HepG2 (cell line): ENCODE results near the gene RPS25. TPM values are rescaled to one million over a fixed set of nuclear protein-coding genes. Genes with fewer than 3 reads are reported as not detected.

Experiments used
- ATAC-seq: fragments of 200-7000 bp; cut with Tn5 transposase; 3 replicates; pipeline ENCODE4 v1.9.1; 2020; ENCODE audit warnings: mild to moderate bottlenecking, moderate library complexity
- BruUV-seq: library from RNA; stranded (reverse); fragments of 400-500 nt; replicated peaks from 2 replicates; lab custom pipeline; 2021; lab: Mats Ljungman, UMichigan
- CTCF ChIA-PET: fragments of 300-600 bp; formaldehyde crosslinking; extraction: SDS; loops from one replicate; lab custom pipeline; 2021; ENCODE audit warnings: low total read pairs, inconsistent platforms, low intra/inter-chr PET ratio; lab: Yijun Ruan, JAX
- POLR2A ChIA-PET: fragments of 350-600 bp; sonication (Branson Sonifier 250); formaldehyde crosslinking; loops from one replicate; lab custom pipeline; 2020; ENCODE audit warnings: antibody characterized with exemption, inconsistent platforms; lab: Yijun Ruan, JAX
- DNase-seq: peaks from one replicate; pipeline ENCODE4 v3.0.0-alpha.2; 2015; ENCODE audit warnings: low spot score
- FAIRE-seq: peaks from 3 replicates; lab custom pipeline; 2011; peaks lifted over from hg19 to GRCh38; lab: Jason Lieb, UNC
- H2AFZ ChIP-seq: one replicate; pipeline ENCODE4 v1.6.1; 2011; ENCODE audit warnings: low read length, inconsistent platforms
- H3K27ac ChIP-seq: fragments of 300-600 bp; 3 replicates; pipeline ENCODE4 v1.8.0; 2011; ENCODE audit warnings: mixed run types, mild to moderate bottlenecking, mixed read lengths, low read length, inconsistent platforms; ENCODE audit not compliant: insufficient read depth; ENCODE audit errors: extremely low read length
- H3K27me3 ChIP-seq, 2 experiments: fragments of 200-600 bp in 1 of 2; 2 replicates in 1 of 2; 3 replicates in 1 of 2; pipeline versions ENCODE4 v1.6.0 to v1.8.0; 2011; ENCODE audit warnings: low read length in 2 of 2, mild to moderate bottlenecking in 2 of 2, moderate library complexity in 2 of 2, inconsistent platforms in 1 of 2; ENCODE audit not compliant: insufficient read depth in 2 of 2, control insufficient read depth in 1 of 2
- H3K36me3 ChIP-seq, 2 experiments: fragments of 200-600 bp in 1 of 2; replicated peaks in 1 of 2; 2 replicates in 1 of 2; 3 replicates in 1 of 2; pipeline versions ENCODE4 v1.5.1 to v1.8.0; 2011; ENCODE audit warnings: low read length in 2 of 2, inconsistent platforms in 1 of 2; ENCODE audit not compliant: insufficient read depth in 2 of 2, control insufficient read depth in 1 of 2
- H3K4me1 ChIP-seq: 2 replicates; pipeline ENCODE4 v1.5.1; 2012; ENCODE audit warnings: low read length, inconsistent platforms; ENCODE audit not compliant: insufficient read depth
- H3K4me2 ChIP-seq: 2 replicates; pipeline ENCODE4 v1.6.0; 2011; ENCODE audit warnings: low read depth, low read length, inconsistent platforms
- H3K4me3 ChIP-seq, 3 experiments: fragments of 200-600 bp in 1 of 3; sonication (generic), shearing (Covaris generic) in 1 of 3; replicated peaks in 1 of 3; 2 replicates each; pipeline ENCODE4 v1.5.1; 2011 to 2016; ENCODE audit warnings: low read length in 3 of 3, inconsistent platforms in 2 of 3, low read depth in 2 of 3, mild to moderate bottlenecking in 2 of 3, control low read depth in 1 of 3, mixed read lengths in 1 of 3; ENCODE audit not compliant: insufficient read depth in 1 of 3
- H3K79me2 ChIP-seq: one replicate; pipeline ENCODE4 v1.6.1; 2011; ENCODE audit warnings: low read length, inconsistent platforms; ENCODE audit not compliant: insufficient read depth
- H3K9ac ChIP-seq: 2 replicates; pipeline ENCODE4 v1.6.0; 2011; ENCODE audit warnings: mild to moderate bottlenecking, low read depth, low read length, inconsistent platforms; ENCODE audit not compliant: insufficient read depth
- H3K9me3 ChIP-seq: 2 replicates; pipeline ENCODE4 v1.5.1; 2012; ENCODE audit warnings: mild to moderate bottlenecking, low read length
- H4K20me1 ChIP-seq: 2 replicates; pipeline ENCODE4 v1.6.0; 2011; ENCODE audit warnings: inconsistent platforms, mild to moderate bottlenecking, low read length, moderate library complexity; ENCODE audit not compliant: insufficient read depth
- CCAR2 ChIP-seq: fragments of 200-400 bp; formaldehyde crosslinking; optimal IDR thresholded peaks from 2 replicates; pipeline ENCODE3; 2018; ENCODE audit warnings: low read depth, mild to moderate bottlenecking, low read length, moderate library complexity
- DNMT3B ChIP-seq: conservative IDR thresholded peaks from 2 replicates; pipeline ENCODE4 v1.6.1; 2016; ENCODE audit warnings: missing biosample characterization, control low read depth
- FOXO4 ChIP-seq: sonication (generic); formaldehyde crosslinking; conservative IDR thresholded peaks from 2 replicates; pipeline ENCODE4 v1.8.1; 2023; ENCODE audit warnings: missing genetic modification reagents
- HIC2 ChIP-seq: sonication (generic); formaldehyde crosslinking; IDR thresholded peaks from 2 replicates; pipeline ENCODE4 v1.9.0; 2022; ENCODE audit warnings: low read depth, missing genetic modification reagents
- HNF4G ChIP-seq, 2 experiments: sonication (generic) in 1 of 2; formaldehyde crosslinking in 1 of 2; IDR thresholded peaks; 2 replicates each; pipeline versions ENCODE4 v1.4.0 to v1.6.1; 2011 to 2020; ENCODE audit warnings: borderline replicate concordance in 2 of 2, low read depth in 2 of 2, mild to moderate bottlenecking in 2 of 2, low read length in 1 of 2, missing genetic modification reagents in 1 of 2, moderate library complexity in 1 of 2
- HNRNPK ChIP-seq: fragments of 200-400 bp; formaldehyde crosslinking; IDR thresholded peaks from 2 replicates; pipeline ENCODE4 v1.6.1; 2018; ENCODE audit warnings: low read length, low read depth, moderate library complexity, mild to moderate bottlenecking; ENCODE audit not compliant: poor library complexity, severe bottlenecking
- MEIS1 ChIP-seq: sonication (generic); formaldehyde crosslinking; IDR thresholded peaks from 2 replicates; pipeline ENCODE4 v1.9.0; 2021; ENCODE audit warnings: mild to moderate bottlenecking, missing genetic modification reagents, moderate library complexity, borderline replicate concordance
- PRPF4 ChIP-seq: fragments of 200-400 bp; formaldehyde crosslinking; IDR thresholded peaks from 2 replicates; pipeline ENCODE4 v1.6.1; 2016; ENCODE audit warnings: low read length, low read depth; ENCODE audit not compliant: poor library complexity, severe bottlenecking
- SAP130 ChIP-seq: IDR thresholded peaks from 2 replicates; pipeline ENCODE4 v1.6.1; 2016; ENCODE audit warnings: low read depth
- ZBTB38 ChIP-seq: sonication (generic); formaldehyde crosslinking; IDR thresholded peaks from 2 replicates; pipeline ENCODE4 v1.5.1; 2020; ENCODE audit warnings: mild to moderate bottlenecking, missing genetic modification reagents
- ZFX ChIP-seq: sonication (generic); formaldehyde crosslinking; IDR thresholded peaks from 2 replicates; pipeline ENCODE4 v1.4.0; 2020; ENCODE audit warnings: mild to moderate bottlenecking, low read depth, missing genetic modification reagents, moderate library complexity
- ZNF576 ChIP-seq: sonication (generic); formaldehyde crosslinking; IDR thresholded peaks from 2 replicates; pipeline ENCODE4 v1.4.0; 2020; ENCODE audit warnings: mild to moderate bottlenecking, missing genetic modification reagents
- WGBS: methylation state at CpG from one replicate; pipeline ENCODE4 v1.1.6; 2017; ENCODE audit warnings: low lambda C conversion rate; 5-methylcytosine and 5-hydroxymethylcytosine counted together
- in situ Hi-C: cut with HindIII; loops from 2 replicates; pipeline ENCODE4 v1.10.0; 2017; ENCODE audit warnings: low pct_unique_long_range_greater_than_20kb; ENCODE audit not compliant: extremely low pct_ligation_motif_present
- intact Hi-C: fragments of 100-400 bp; cut with micrococcal nuclease; formaldehyde crosslinking; loops from one replicate; pipeline ENCODE4 v1.10.0; 2022; ENCODE audit not compliant: unreplicated experiment
- polyA plus RNA-seq, 8 experiments: library from polyadenylated mRNA; depleted of rRNA in 3 of 8; stranded (reverse) in 7 of 8; unstranded in 1 of 8; fragments of >200 nt; fragmentation: Illumina TruSeq in 4 of 8; extraction: Trizol in 4 of 8; gene quantifications; 2 replicates each; pipeline versions ENCODE4 v1.2.1 to v1.2.3, GENCODE V29; 2011 to 2016; ENCODE audit warnings: low read depth in 4 of 8, missing spikeins in 1 of 8, mixed read lengths in 1 of 8; ENCODE audit not compliant: insufficient read depth in 1 of 8
- total RNA-seq, 5 experiments: library from RNA; depleted of rRNA; stranded (reverse); fragments of >200 nt; fragmentation: Illumina TruSeq; extraction: Trizol; gene quantifications; 2 replicates each; pipeline ENCODE4 v1.2.3, GENCODE V29; 2016; ENCODE audit warnings: low read depth in 1 of 5
- TF ChIP-seq, protein P1 (sequence below): sonication (generic); formaldehyde crosslinking; IDR thresholded peaks from 2 replicates; pipeline ENCODE4 v1.5.0; 2020; ENCODE audit warnings: mild to moderate bottlenecking, missing genetic modification reagents, borderline replicate concordance

RPS25 gene
- total and polyA plus RNA-seq, 2 of the 13 experiments (the other 11 are each of a cell fraction or from before 2014, with no cell fraction given), result 839 to 1,415 TPM

- TF ChIP-seq HNF4G (IDR thresholded peaks at IDR 0.05; ENCODE audit: borderline replicate concordance, low read depth, low read length) (peak; percentile 81), HNF4G (CRISPR knock-in tag; IDR thresholded peaks at IDR 0.05; ENCODE audit: borderline replicate concordance, low read depth) (peak; percentile 51; the same call in 1 of the 2 replicates), DNMT3B (CRISPR knock-in tag) (no peak), PRPF4 (no peak), FOXO4 (no peak), ZNF576 (CRISPR knock-in tag) (no peak)
Measured at GRCh38 chr11:119026970-119027369, 8.8 kb upstream of the RPS25 start (continued).

DNA sequence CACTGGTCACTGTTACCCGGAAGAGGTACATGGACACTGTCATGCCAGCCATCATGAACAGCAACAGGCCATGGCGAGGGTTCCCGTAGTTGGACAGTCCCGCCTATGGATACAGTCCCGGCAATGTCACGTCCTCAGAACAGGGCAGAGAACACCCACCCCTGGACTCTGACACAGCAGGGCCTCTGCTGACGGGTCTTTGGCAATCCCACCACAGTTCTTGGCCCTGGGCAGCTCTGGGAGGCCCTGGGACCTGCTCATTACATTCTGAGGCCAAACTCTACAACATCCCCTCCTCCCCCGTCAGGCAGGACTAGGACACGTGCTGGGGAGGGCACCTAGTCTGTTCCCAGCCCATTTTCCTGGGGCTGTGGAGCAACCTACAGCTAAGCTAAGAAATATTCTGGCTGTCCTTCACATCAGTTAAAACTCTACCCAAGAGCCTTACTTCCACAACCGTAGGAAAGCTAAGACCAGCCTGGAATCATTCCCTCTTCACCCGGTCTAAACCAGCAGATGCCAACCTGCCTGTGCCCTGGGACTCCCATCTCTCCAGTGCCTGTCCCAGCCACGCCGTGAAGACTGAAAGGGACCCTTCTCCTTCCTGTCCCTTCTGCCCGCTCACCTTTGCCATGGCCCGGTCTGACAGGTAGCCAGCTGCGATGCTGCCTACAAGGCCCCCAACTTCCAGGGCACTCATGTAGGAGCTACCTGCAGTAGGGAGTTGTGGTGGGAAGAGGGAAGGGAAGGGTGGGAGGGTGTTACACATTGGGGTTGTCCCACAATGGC is 8.0 kb upstream of the RPS25 start:
- in situ Hi-C loops, result no loop called here
- ChIA-PET CTCF (no interaction called here), POLR2A (interaction anchor here (1.2 to 4.8 kb wide), 7 partner anchors 8 to 115 kb away, joined by 3 to 45 read pairs (median 8); partner anchors contain the start of genes CENATAC, HMBS, HYOU1 and RPS25)
- Histone ChIP-seq H2AFZ (no peak overlapping the region), H3K27me3 (no peaks in the 10 kb centered on the region; a peak in 1 of 5 replicates), H3K4me1 (peaks cover 82% of the 10 kb centered on the region), H3K4me3 (peak overlapping the region; percentile 11 to 82 (median 79); a peak in 4 of 6 replicates), H3K9me3 (no peaks in the 10 kb centered on the region), H3K27ac (peak overlapping the region; percentile 77), H3K36me3 (peaks cover 4% of the 10 kb centered on the region in 2 experiments; a peak in 3 of 5 replicates), H3K4me2 (peak overlapping the region; percentile 99), H3K79me2 (peaks cover 59% of the 10 kb centered on the region), H4K20me1 (peaks cover 5% of the 10 kb centered on the region; the same call in 1 of the 2 replicates), H3K9ac (peak overlapping the region; percentile 77)
- intact Hi-C loops, result no loop called here
- DNase-seq (no peak), FAIRE-seq (no peak), ATAC-seq (peak; percentile 13)
- no TSS peak for BruUV-seq
- 55% methylated on average over 8 of the region's 16 CpGs for WGBS
- TF ChIP-seq HIC2 (CRISPR knock-in tag) (0 out of 2 replicates have a peak, but pooled peaks have one; percentile 26), SAP130 (peak; percentile 47; the same call in 1 of the 2 replicates), HNRNPK (no peak), MEIS1 (peak; percentile 20; the same call in 1 of the 2 replicates), CCAR2 (no peak), ZBTB38 (CRISPR knock-in tag) (peak; percentile 82), ZFX (CRISPR knock-in tag) (peak; percentile 66)
- TF ChIP-seq, protein P1, sequence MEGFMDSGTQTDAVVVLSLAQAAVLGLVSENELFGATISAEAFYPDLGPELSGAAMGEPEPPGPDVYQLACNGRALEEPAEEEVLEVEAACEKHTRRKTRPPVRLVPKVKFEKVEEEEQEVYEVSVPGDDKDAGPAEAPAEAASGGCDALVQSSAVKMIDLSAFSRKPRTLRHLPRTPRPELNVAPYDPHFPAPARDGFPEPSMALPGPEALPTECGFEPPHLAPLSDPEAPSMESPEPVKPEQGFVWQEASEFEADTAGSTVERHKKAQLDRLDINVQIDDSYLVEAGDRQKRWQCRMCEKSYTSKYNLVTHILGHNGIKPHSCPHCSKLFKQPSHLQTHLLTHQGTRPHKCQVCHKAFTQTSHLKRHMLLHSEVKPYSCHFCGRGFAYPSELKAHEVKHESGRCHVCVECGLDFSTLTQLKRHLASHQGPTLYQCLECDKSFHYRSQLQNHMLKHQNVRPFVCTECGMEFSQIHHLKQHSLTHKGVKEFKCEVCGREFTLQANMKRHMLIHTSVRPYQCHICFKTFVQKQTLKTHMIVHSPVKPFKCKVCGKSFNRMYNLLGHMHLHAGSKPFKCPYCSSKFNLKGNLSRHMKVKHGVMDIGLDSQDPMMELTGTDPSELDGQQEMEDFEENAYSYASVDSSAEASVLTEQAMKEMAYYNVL, result no peak
